Stimulated activated CD8-positive, alpha-beta memory T cell treated with anti-CD3 and anti-CD28 coated beads, Interleukin-15, amount 100 ng/mL, for 4 hours (primary cell): ENCODE results near the gene ZGRF1.
"Not testable (repeated sequence)": the region's sequence is repeated elsewhere in the genome, so short reads cannot be mapped to it uniquely, and the experiment has no call there.

ENCODE experiments used
- DNase-seq, 2 donors: peaks; one replicate each; pipeline ENCODE4 v3.0.0-alpha.2; 2020; ENCODE audit warnings: low read depth in 2 of 2

Gene ZGRF1

DNA sequence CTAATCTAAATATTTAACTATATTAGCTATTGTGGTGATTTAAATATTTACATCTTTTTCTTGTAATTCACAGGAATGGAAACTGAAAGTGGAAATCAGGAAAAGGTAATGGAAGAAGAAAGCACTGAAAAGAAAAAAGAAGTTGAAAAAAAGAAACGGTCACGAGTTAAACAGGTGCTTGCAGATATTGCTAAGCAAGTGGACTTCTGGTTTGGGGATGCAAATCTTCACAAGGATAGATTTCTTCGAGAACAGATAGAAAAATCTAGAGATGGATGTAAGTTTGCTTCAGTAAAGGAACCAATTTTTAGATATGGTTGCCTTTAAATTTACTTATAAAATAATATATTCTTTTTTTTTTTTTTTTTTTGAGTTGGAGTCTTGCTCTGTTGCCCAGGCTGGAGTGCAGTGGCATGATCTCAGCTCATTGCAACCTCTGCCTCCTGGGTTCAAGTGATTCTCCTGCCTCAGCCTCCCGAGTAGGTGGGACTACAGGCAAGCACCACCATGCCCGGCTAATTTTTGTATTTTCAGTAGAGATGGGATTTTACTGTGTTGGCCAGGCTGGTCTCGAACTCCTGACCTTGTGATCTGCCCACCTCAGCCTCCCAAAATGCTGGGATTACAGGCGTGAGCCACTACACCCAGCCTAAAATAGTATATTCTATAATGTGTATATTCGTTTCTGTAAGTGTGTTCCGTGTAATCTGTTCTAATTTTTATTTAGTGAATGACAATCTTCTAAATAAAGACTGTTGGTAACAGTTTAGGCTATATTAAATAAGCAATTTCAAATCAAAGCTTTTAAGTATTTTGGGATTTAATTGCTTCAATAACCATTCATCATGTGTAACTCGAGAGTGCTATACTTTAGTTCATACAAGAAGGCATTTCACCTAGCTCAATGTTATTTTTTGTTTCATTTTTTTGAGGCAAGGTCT, 8.2 kb upstream of the ZGRF1 start:
- DNase-seq = not testable (repeated sequence)

DNA sequence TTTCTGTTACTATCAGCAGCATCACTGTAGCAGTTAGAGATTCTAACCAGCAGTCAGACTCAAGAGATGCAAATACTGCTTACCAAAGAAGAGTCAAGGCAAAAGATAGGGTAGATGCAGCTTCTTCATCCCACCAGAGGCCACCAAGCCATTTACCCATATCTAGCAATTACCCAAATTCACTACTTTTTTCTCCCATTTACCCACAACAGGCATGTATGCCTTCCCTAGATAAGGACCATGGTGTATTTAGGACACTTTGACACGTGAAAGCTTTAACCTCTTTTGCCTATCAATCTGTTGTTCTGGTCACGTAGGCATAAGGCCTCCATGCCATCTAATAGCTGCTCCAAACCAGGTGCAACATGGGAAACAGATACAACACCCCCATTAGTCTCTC, 5.8 kb upstream of the ZGRF1 start:
- no peak for DNase-seq

DNA sequence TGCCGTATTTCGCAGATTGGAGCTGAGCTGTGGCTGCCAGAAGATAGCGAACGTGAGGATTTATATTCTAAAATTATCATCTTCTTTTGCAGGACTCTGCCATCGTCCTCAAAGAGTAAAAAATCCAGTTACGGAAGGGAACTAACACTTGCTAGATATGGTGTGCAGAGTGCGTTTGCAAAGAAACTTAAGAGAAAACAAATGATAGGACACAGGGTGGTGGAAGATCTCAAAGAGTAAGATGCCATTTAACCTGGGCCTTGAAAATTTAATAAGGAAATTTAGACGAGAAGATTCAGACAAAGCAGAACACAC, 800 bp upstream of the ZGRF1 start:
- no peak for DNase-seq

- no peak for DNase-seq
These were observed 3.1 kb downstream of the ZGRF1 start for GRCh38 chr4:112633477-112634235.

DNA sequence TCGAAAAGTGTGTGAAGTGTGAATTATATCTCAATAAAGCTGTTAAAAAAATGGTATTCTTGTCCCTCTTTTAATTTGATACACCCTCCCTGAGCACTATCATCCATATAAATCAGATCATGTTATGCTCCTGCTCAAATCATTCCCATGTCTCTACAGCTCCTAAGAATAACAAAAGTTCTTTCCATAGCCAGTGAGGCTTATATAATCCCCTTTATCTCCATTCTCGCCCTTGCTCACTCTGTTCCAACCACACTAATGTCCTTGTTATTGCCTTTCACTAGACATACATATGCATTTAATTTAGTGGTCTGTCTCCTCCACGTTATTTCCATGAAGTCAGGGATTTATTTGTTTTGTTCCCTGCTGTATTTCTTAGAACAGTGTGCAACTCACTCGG, 10.5 kb downstream of the ZGRF1 start:
- DNase-seq = no peak

DNA sequence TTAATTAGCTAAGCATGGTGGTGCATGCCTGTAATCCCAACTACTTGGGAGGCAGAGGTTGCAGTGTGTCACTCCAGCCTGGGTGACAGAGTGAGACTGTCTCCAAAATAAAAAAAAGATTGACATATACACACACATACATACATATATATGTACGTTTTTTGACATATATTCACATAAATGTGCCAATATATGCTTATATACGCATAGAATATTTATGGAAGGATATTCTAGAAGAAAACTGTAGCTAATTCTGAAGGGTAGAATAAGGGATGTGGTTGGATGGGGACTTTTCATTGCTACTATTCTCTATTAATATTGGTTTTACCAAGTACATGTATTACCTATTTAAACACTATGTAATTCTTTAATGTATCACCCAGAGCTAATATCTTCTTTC, 19.7 kb downstream of the ZGRF1 start:
- DNase-seq = no peak

DNA sequence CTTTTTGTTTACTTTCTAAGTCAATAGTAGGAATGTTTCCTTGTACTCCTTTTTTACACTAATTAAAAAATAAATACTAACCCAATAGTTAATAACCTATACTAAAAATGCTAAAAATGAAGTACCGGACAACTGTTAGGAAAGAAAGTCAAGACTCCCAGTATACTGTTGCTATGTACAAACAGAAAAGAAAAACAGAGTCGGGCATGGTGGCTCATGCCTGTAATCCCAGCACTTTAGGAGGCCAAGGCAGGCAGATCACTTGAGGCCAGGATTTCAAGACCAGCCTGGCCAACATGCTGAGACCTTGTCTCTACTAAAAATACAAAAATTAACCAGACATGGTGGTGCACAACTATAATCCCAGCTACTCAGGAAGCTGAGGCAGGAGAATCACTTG, 23.9 kb downstream of the ZGRF1 start:
- not testable (repeated sequence) for DNase-seq

DNA sequence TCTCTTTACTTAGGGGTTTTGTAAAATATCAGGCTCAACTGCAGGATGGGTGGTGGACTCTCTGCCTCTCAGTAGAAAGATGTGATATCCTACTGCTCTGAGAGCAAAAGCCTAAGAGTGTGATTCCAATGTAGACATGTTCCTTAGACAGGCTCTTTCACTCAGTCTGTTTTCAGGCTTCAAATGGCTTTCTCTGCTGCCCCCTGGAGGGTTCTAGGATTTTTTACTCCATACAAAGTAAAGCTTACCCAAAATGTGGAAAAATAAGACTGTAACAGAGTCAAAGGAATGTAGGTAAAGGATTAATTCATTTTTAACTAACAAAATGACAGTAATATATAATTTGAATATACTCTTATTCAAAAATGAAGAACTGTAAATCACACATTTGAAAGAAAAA, 32.1 kb downstream of the ZGRF1 start:
- DNase-seq = no peak

GRCh38 chr4:112594993-112595392, 41.7 kb downstream of the ZGRF1 start:
- no peak for DNase-seq

GRCh38 chr4:112593438-112594133, 43.1 kb downstream of the ZGRF1 start:
- no peak for DNase-seq

DNA sequence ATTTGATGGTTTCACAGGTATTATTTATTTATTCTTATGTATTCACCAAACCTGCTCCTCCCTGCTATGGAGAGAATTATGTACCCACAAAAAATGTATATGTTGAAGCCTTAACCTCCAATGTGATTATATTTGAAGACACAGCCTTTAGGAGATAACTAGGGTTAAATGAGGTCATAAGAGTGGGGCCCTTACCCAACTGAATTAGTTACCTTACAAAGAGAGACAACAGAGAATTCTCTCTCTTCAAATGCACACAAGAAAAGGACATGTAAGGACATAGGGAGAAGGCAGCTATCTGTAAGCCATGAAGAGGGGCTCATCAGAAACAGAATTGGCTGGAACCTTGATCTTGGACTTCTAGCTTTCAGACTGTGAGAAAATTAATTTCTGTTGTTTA, 44.0 kb downstream of the ZGRF1 start:
- DNase-seq = no peak

DNA sequence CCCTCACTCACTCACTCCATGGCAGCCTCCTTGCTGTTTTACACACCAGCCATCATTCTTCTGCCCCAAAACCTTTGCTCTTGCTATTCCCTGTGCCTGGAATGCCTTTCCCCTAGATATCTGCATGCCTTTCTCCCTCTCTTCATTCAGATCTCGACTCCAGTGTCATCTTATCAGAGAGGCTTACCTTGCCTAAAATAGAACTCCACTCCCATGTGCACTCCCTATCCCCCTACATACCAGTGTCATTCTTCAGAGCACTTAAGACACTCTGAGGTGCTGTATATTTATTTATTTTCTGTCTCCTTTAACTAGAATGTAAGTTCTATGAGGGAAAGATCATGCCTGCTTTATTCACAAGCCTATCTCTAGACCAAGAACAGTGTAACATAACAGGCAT, 45.1 kb downstream of the ZGRF1 start:
- no peak for DNase-seq

GRCh38 chr4:112589206-112589605, 47.5 kb downstream of the ZGRF1 start:
- DNase-seq = no peak

- no peak for DNase-seq
These were observed 50.6 kb downstream of the ZGRF1 start for GRCh38 chr4:112585977-112586736.

- DNase-seq = no peak
These were observed 69.2 kb downstream of the ZGRF1 start for GRCh38 chr4:112567536-112567935.

DNA sequence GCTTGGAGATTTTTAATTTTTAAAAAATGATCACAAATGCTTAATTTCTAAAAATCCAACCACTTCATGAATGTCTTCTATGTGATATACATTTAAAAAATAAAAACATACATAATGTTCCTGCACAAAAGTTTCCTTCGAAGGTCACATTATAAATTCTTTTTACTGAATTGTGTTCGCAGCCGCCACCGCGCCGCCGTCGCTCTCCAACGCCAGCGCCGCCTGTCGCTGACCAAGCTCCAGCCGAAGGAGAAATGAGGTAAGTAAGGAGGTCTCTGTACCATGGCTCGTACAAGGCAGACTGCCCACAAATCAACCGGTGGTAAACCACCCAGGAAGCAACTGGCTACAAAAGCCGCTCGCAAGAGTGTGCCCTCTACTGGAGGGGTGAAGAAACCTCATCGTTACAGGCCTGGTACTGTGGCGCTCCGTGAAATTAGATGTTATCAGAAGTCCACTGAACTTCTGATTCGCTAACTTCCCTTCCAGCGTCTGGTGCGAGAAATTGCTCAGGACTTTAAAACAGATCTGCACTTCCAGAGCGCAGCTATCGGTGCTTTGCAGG, 71.9 kb downstream of the ZGRF1 start:
- no peak for DNase-seq

DNA sequence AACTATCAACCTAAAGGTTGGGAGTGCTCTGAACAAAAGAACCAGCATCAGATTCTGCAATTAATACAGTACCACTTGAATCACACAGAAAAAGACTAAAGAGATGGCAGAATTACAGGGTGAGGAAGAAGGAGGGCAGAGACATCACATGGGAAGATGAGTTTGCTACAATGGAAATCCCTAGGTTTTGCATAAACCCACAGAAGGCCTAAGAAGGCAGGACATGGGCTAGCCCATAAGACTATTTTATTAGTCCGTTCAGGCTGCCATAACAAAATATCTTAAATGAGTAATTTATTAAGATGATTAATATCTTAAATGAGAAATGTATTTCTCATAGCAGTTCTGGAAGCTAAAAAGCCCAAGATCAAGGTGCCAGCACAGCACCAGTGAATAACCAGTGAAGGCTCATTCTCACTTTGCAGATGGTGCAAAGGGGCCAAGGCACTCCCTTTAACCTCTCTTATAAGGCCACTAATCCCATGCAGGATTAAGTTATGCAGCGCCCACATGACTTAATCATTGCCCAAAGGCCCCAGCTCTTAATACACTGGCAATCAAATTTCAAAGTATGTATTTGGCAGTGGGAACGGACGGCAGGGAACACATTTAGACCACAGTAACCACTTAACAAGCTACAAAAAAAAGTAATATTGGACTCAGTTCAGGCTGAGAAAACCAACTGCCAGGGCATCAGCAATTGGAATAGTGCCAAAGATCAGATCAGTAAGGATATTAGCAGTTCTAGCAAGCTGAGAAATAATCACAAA, 73.1 kb downstream of the ZGRF1 start:
- no peak for DNase-seq

GRCh38 chr4:112562254-112562879, 74.3 kb downstream of the ZGRF1 start:
- DNase-seq = no peak

DNA sequence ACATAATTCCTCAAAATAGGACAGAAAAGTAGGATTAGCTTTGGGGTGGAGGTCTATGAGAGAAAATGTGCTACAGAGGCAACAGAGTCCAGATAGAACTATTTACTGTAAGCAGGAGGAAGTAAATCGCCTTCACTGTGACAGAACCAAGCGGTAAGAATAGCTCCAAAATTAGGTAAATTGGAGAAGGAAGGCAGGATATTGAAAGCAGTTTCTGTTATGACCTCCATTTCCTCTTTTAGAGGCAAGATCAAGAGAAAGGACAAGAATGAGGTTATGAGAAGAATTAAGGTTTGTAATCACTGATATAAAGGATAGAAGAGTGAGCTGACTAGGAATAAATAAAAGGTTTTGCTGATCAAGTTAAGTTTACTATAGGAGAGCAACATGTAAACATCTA, 76.6 kb downstream of the ZGRF1 start:
- DNase-seq = no peak

DNA sequence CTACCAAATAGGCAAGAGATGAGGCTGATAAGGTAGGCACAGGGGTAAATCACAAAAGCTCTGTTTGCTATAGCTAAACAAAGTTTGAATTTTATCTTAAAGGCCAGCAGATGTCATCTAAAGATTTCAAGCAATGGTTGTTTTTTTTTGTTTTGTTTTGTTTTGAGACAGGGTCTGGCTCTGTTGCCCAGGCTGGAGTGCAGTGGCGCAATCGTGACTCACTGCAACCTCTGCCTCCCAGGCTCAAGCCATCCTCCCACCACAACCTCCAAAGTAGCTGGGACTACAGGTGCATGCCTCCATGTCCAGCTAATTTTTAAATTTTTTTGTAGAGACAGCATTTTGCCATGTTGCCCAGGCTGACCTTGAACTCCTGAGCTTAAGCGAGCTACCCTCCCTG, 77.7 kb downstream of the ZGRF1 start:
- DNase-seq = no peak
